DLD1 (cell line): ENCODE data around the gene KIF23.

ENCODE experiments used
- in situ Hi-C: cut with HindIII; loops from 2 replicates; pipeline ENCODE4 v1.10.0; 2017; ENCODE audit warnings: low sequenced_read_pairs

The KIF23 gene

DNA sequence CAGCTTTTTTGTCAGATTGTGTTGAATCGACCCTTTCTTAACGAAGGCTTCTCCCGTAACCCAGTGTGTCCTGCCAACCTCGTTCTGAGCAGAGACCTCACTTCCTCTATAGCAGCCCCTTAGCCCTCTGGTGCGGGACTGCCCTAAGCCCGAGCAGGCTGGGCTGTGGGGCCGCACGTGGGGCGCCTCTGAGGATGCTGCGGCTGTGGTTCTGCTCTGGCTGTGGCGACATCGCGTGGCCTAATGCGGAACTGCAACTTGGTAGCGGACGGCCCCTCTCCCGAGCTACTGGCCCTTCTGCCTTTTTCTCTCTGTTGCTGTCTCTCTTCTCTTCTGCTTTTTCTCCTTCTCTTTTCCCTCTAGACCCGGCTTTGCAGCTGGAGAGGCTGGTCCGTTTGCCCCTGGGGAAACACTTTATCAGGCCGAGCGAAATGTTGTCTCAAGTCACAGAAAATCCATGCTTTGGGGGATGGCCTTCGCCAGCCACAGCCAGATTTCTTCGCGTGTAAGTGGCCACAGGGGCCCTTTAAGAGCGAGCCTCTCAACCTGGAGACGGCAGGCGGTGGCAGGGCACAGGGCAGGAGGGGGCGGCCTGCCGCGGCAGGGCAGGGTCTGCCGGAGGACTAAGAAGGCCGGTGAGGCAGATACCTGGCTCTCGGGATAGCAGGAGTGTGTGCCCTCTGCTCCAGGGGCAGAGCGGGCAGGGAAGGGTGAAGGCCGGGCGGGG, 19.4 kb upstream of the KIF23 start:
- in situ Hi-C loops, result no loop called here

GRCh38 chr15:69395460-69395859, 18.7 kb upstream of the KIF23 start:
- in situ Hi-C loops, result no loop called here

GRCh38 chr15:69395991-69396390, 18.2 kb upstream of the KIF23 start:
- in situ Hi-C loops, result no loop called here

DNA sequence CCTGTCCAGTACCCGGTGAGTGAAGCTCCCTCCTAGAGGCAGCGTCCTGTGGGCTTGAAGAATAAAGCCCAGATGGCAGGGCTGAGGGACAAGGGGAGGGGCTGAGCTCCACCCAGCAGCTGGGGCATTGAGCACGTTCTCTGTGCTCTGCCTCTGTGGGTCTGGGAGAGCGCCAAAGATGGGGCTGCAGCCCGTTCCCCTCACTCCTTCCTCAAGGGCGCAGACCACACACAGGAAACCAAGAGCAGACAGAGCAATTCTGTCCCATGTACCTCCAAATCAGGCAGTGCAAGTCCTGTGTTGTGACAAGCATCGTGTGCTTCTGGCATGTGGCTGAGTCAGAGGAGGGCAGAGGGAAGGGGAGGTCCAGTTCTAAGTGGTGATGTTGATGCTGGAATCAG, 15.7 kb upstream of the KIF23 start:
- in situ Hi-C loops, result no loop called here

- in situ Hi-C loops, result no loop called here
Measured at GRCh38 chr15:69400850-69401249, 13.3 kb upstream of the KIF23 start.

GRCh38 chr15:69402816-69403215, 11.3 kb upstream of the KIF23 start:
- in situ Hi-C loops, result no loop called here

- in situ Hi-C loops, result no loop called here
Measured at GRCh38 chr15:69403594-69403993, 10.6 kb upstream of the KIF23 start.

DNA sequence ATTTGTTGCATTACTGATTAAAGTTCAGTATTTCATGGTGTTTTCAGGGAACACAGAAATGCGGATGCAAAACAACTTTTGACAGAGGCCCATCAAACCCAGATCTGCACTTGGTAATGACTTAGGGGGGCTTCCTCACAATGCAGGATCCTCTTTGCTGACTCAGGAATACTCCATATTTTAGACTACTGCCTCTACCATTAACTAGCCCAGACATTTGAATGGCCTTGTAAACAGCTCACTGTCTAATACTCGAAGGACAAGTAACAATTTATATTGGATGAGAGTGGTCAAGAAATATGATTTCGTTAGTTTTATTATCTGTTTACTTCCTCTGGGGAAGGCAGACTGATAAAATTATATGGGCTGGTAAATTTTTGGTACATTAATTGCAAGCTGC, 9.0 kb upstream of the KIF23 start:
- in situ Hi-C loops, result no loop called here

DNA sequence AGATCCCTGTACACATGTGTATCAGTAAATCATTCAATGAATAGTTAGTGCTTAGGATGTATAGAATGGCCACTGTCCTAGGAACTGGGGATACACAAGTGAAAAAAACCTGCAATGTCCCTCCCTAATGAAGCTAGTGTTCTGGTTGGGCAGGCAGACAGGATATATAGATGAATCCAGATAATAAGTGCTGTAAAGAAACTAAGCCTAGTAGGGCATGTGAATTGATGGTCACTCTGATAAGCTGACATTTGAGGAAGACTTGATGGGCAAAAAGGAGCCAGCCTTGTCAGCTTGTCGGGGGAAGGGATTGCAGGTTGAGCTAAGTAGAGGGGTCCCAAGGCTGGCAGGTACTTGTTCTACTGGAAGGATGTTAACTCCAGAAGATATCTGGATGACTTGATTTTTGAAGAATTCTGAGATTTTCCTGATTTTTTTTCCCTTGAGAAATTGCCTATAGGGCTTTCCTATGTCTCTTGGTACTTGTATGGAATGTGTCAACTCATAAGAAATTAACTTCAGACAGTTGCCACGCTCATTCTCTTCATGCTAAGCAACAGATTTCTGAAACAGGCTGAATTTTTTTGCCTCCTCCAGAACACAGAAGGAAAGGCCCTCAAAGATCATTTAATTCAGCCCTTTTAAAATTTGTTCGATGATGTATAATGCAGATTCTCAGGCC, 6.3 kb upstream of the KIF23 start:
- in situ Hi-C loops, result no loop called here

GRCh38 chr15:69408841-69409240, 5.3 kb upstream of the KIF23 start:
- in situ Hi-C loops, result no loop called here

GRCh38 chr15:69410248-69410874, 3.8 kb upstream of the KIF23 start:
- in situ Hi-C loops, result no loop called here

- in situ Hi-C loops, result no loop called here
Measured at GRCh38 chr15:69412274-69412673, 1.9 kb upstream of the KIF23 start.

DNA sequence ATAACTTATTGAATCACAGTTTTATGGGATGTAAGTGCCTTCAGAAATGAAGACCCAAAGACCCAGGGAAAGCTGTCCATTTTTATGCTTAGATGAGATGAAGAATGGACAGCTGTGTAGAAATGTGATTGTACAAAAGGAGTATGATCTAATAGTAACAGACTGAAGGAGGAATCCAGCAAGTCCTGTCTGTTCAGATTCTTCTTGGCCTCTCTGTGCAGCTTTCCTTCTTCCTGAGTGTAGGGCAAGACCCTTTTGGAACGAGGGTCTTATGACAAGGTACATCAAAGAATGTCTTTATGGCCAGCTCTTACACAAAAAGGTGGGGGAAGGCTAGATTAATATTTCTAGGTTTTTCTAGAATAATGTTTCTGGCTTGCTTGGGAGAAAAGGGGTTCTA, 1.4 kb upstream of the KIF23 start:
- in situ Hi-C loops, result no loop called here

GRCh38 chr15:69414701-69415167, 585 bp downstream of the KIF23 start:
- in situ Hi-C loops, result no loop called here

GRCh38 chr15:69415381-69415780, 1.2 kb downstream of the KIF23 start:
- in situ Hi-C loops, result no loop called here

- in situ Hi-C loops, result no loop called here
Measured at GRCh38 chr15:69417581-69417980, 3.4 kb downstream of the KIF23 start.

DNA sequence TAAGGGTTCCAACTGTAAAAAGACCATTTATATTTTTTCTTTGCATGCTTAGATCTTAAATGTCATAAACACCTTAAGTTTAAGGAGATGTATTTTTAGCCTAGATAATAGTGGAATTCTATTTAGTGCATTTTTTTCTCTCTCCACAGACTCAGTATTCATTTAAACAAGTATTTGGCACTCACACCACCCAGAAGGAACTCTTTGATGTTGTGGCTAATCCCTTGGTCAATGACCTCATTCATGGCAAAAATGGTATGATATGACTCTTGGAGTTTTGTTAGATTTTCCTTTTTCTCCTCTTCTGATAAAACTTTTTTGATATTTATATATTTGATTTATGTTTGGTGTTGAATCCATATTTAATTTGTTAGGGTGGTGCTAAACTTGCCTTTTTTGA, 7.3 kb downstream of the KIF23 start:
- in situ Hi-C loops, result no loop called here

GRCh38 chr15:69422336-69422895, 8.3 kb downstream of the KIF23 start:
- in situ Hi-C loops, result no loop called here

- in situ Hi-C loops, result no loop called here
Measured at GRCh38 chr15:69424001-69424400, 9.9 kb downstream of the KIF23 start.

DNA sequence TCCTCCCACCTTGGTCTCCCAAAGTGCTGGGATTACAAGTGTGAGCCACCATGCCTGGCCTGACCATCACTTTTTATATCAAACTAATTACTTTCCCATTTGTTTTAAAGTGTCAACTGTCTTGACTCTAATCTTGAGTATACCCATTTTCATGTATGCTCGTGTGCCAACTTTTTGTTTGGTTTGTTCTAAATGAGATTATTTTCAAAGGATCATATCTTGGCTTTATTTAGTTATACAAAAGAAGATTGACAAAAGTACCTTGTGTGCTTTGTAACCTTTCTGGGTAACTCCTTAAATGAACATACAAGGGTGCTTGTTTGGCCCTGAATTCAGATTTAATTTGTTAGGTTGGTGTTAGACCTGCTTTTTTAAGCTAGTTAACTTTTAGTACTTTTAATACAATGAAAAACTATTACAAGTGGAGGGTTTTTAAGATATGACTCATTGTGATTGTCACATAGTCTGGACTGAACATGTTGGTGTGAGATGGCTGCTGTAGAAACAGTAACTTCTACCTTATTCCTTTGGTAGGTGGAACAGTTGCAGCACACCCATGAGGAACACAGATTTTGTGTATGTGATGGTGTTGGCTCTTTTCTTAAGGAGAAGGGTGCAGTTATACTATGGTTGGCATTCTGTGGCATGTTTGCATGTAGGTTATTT, 10.7 kb downstream of the KIF23 start:
- in situ Hi-C loops, result no loop called here

- in situ Hi-C loops, result no loop called here
Measured at GRCh38 chr15:69433831-69434230, 19.7 kb downstream of the KIF23 start.
